Measurements from ENCODE around the gene SHPK. TPM values are rescaled to one million over a fixed set of nuclear protein-coding genes. Genes with fewer than 3 reads are reported as not detected.

Gene SHPK
- total RNA-seq, 1 experiment from 2014 or later: 19.6 TPM

- TF ChIP-seq SP1 (IDR thresholded peaks at IDR 0.05; ENCODE audit: low read depth): no peak
- TF ChIP-seq REST (IDR thresholded peaks at IDR 0.05; ENCODE audit: low read depth): no peak
Observed at GRCh38 chr17:3558603-3559269, 77.3 kb downstream of the SHPK start (continued).

Other genes with a start within 250 kb of the SHPK start
- gene OR3A2, start 249.9 kb downstream of the SHPK start, total RNA-seq (2021; ENCODE audit: unreplicated experiment): not detected
- not detected for gene OR1E1, start 237.8 kb downstream of the SHPK start, total RNA-seq (2021; ENCODE audit: unreplicated experiment)
- not detected for gene OR3A3, start 224.9 kb downstream of the SHPK start, total RNA-seq (2021; ENCODE audit: unreplicated experiment)
- gene OR1E2, start 202.4 kb downstream of the SHPK start, total RNA-seq (2021; ENCODE audit: unreplicated experiment): not detected
- not detected for gene SPATA22, start 164.4 kb downstream of the SHPK start, total RNA-seq (2021; ENCODE audit: unreplicated experiment)
- gene ASPA, start 160.3 kb downstream of the SHPK start, total RNA-seq (2021; ENCODE audit: unreplicated experiment): not detected
- 1.4 TPM for gene TRPV3, start 78.4 kb downstream of the SHPK start, total RNA-seq (2021; ENCODE audit: unreplicated experiment)
- 5.5 TPM for gene TRPV1, start 26.8 kb downstream of the SHPK start, total RNA-seq (2021; ENCODE audit: unreplicated experiment)
- gene CTNS, start 510 bp upstream of the SHPK start, total RNA-seq (2021; ENCODE audit: unreplicated experiment): 7.9 TPM
- gene TAX1BP3, start 32.3 kb upstream of the SHPK start, total RNA-seq (2021; ENCODE audit: unreplicated experiment): 50.0 TPM
- 62.4 TPM for gene EMC6, start 32.6 kb upstream of the SHPK start, total RNA-seq (2021; ENCODE audit: unreplicated experiment)
- gene P2RX5, start 59.9 kb upstream of the SHPK start, total RNA-seq (2021; ENCODE audit: unreplicated experiment): 9.0 TPM
- gene HASPIN, start 87.7 kb upstream of the SHPK start, total RNA-seq (2021; ENCODE audit: unreplicated experiment): 19.6 TPM
- 19.9 TPM for gene ITGAE, start 164.9 kb upstream of the SHPK start, total RNA-seq (2021; ENCODE audit: unreplicated experiment)
- 46.5 TPM for gene NCBP3, start 210.0 kb upstream of the SHPK start, total RNA-seq (2021; ENCODE audit: unreplicated experiment)

All from HCT116 (cell line).